ENCODE data around the gene TMOD2. TPM values are rescaled to one million over a fixed set of nuclear protein-coding genes. Genes with fewer than 3 reads are reported as not detected.

Gene TMOD2
- total and polyA plus RNA-seq, 2 of the 8 experiments (the other 6 are each of a cell fraction or from before 2014, with no cell fraction given) = 0.80 to 6.5 TPM

DNA sequence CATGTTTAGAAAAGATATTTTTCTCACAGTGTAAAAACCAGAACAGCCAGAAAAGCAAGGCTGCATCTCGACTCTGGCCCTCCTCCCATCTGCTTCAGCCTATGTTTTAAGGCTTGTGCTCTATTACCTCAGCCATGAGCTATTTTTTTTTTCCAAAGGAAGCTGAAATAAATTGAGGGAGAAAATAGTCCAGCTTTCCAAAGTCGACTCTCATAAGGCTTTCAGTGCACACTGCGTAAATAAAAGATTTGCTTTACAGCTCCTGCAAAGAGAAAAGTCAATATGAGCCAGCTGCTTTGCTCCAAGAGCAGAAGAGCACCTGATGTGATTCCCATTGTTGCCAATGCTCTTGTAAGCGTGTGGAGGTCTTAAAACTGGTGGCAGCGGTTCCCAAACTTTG lies 43.4 kb upstream of the TMOD2 start:
- no peak overlapping the region for H3K23ac ChIP-seq (ENCODE audit: insufficient read length)
- H3K79me1 ChIP-seq (ENCODE audit: low read depth, low read length) = no peaks in the 10 kb centered on the region
- H3K27me3 ChIP-seq (replicated peaks in 1 of 4; ENCODE audit: control insufficient read depth in 3 of 4, extremely low read depth in 1 of 4, insufficient read depth in 3 of 4, low read length in 3 of 4) = no peaks in the 10 kb centered on the region
- no peak overlapping the region for H2AFZ ChIP-seq (ENCODE audit: low read length)
- H3K27ac ChIP-seq (ENCODE audit: low read depth, low read length) = no peak overlapping the region
- no peak overlapping the region for H2BK5ac ChIP-seq (ENCODE audit: low read depth, low read length)
- H3K18ac ChIP-seq (ENCODE audit: extremely low read depth, low read length) = no peak overlapping the region
- CTCF ChIA-PET (ENCODE audit: partially characterized antibody) = interaction anchor here (0.5 to 2.2 kb wide), 3 partner anchors 28 to 830 kb away, joined by 3 to 6 read pairs (median 3); no protein-coding TSS in a partner anchor
- H3K23me2 ChIP-seq (ENCODE audit: low read depth, low read length) = no peaks in the 10 kb centered on the region
- FAIRE-seq = no peak
- no peak overlapping the region for H3K4me3 ChIP-seq (ENCODE audit: extremely low read depth in 1 of 4, insufficient read depth in 2 of 4, low read depth in 3 of 4, low read length in 4 of 4)
- H4K8ac ChIP-seq (ENCODE audit: extremely low read depth, insufficient read depth, low read length) = no peak overlapping the region
- 91% methylated on average over 5 of the region's 5 CpGs; no CpG with 5 or more reads in 1 of the 2 experiments for WGBS, 2 experiments (ENCODE audit: extremely low coverage in 1 of 2, insufficient coverage in 1 of 2, insufficient read length in 1 of 2, insufficient replicate concordance in 2 of 2, low coverage in 1 of 2, low lambda C conversion rate in 2 of 2, missing lambda C conversion rate in 1 of 2)
- H3K36me3 ChIP-seq (ENCODE audit: control insufficient read depth in 2 of 4, insufficient read depth in 4 of 4, low read length in 3 of 4) = peaks cover 0 to 3% (median 0%) of the 10 kb centered on the region in 4 experiments; a peak in 2 of 8 replicates
- DNase-seq (ENCODE audit: low read depth in 1 of 2, low spot score in 2 of 2) = no peak
- H2BK20ac ChIP-seq (ENCODE audit: low read length) = no peak overlapping the region
- no peak overlapping the region for H3K4ac ChIP-seq (replicated peaks; ENCODE audit: insufficient read length, low read depth, low read length)
- H3K9me3 ChIP-seq (ENCODE audit: insufficient read depth in 2 of 2, low read depth in 1 of 2, low read length in 1 of 2) = no peaks in the 10 kb centered on the region
- no peak overlapping the region for H3K4me2 ChIP-seq (ENCODE audit: insufficient read depth in 1 of 2, low read depth in 2 of 2, low read length in 2 of 2)
- no peaks in the 10 kb centered on the region for H3K4me1 ChIP-seq (replicated peaks in 1 of 4; ENCODE audit: control insufficient read depth in 3 of 4, insufficient read depth in 4 of 4, low read length in 3 of 4)
- H3K56ac ChIP-seq (replicated peaks; ENCODE audit: insufficient read length, low read depth, low read length) = no peak overlapping the region
- TF ChIP-seq, protein P1, sequence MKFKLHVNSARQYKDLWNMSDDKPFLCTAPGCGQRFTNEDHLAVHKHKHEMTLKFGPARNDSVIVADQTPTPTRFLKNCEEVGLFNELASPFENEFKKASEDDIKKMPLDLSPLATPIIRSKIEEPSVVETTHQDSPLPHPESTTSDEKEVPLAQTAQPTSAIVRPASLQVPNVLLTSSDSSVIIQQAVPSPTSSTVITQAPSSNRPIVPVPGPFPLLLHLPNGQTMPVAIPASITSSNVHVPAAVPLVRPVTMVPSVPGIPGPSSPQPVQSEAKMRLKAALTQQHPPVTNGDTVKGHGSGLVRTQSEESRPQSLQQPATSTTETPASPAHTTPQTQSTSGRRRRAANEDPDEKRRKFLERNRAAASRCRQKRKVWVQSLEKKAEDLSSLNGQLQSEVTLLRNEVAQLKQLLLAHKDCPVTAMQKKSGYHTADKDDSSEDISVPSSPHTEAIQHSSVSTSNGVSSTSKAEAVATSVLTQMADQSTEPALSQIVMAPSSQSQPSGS (IDR thresholded peaks at IDR 0.05; ENCODE audit: low read length) = no peak
- TF ChIP-seq KDM1A (IDR thresholded peaks at IDR 0.05; ENCODE audit: borderline replicate concordance, low read length) (no peak), GTF2F1 (IDR thresholded peaks at IDR 0.05; ENCODE audit: borderline replicate concordance, low read depth, low read length) (no peak), TBP (IDR thresholded peaks at IDR 0.05; ENCODE audit: low read depth, low read length) (no peak), HDAC2 (IDR thresholded peaks at IDR 0.05; ENCODE audit: borderline replicate concordance in 1 of 2, low read depth in 2 of 2, low read length in 2 of 2) (no peak), KDM4A (IDR thresholded peaks at IDR 0.05; ENCODE audit: low read depth, low read length, severe bottlenecking) (no peak)
- no peak overlapping the region for H4K5ac ChIP-seq (ENCODE audit: insufficient read length, low read depth, low read length)
- H2AK5ac ChIP-seq (ENCODE audit: low read depth, low read length) = no peak overlapping the region
- H3K14ac ChIP-seq (ENCODE audit: insufficient read length) = no peak overlapping the region
- no peak overlapping the region for H4K91ac ChIP-seq (replicated peaks; ENCODE audit: insufficient read length, low read length)
- POLR2A ChIA-PET (ENCODE audit: partially characterized antibody) = interaction anchor here (0.7 kb wide), 1 partner anchor 9 kb away, joined by 5 read pairs; no protein-coding TSS in a partner anchor
- H2BK15ac ChIP-seq (ENCODE audit: low read length) = no peak overlapping the region
- no peak overlapping the region for H3K9ac ChIP-seq (replicated peaks in 1 of 4; ENCODE audit: extremely low read depth in 1 of 4, low read depth in 3 of 4, low read length in 3 of 4)
- no peak overlapping the region for H2BK120ac ChIP-seq (replicated peaks; ENCODE audit: low read depth, low read length)
- no peaks in the 10 kb centered on the region for H3K79me2 ChIP-seq (ENCODE audit: control insufficient read depth in 1 of 2, insufficient read depth in 2 of 2, low read length in 2 of 2)
- peaks cover 0 to 2% of the 10 kb centered on the region in 2 experiments for H4K20me1 ChIP-seq (replicated peaks in 1 of 2; ENCODE audit: control insufficient read depth in 1 of 2, insufficient read depth in 2 of 2, low read length in 2 of 2)
- no peak overlapping the region for H2BK12ac ChIP-seq (ENCODE audit: low read depth, low read length)

Data from H1 (cell line).